ENCODE measurements around the gene MEOX1. TPM values are rescaled to one million over a fixed set of nuclear protein-coding genes. Genes with fewer than 3 reads are reported as not detected.

The MEOX1 gene
- total and polyA plus RNA-seq, 2 experiments from 2014 or later = not detected

GRCh38 chr17:43595466-43595865, 66.3 kb downstream of the MEOX1 start:
- H3K4me1 ChIP-seq (ENCODE audit: insufficient read depth) = peaks cover 29% of the 10 kb centered on the region
- H3K9ac ChIP-seq = no peak overlapping the region
- H3K79me2 ChIP-seq (ENCODE audit: insufficient read depth) = no peaks in the 10 kb centered on the region
- no peak for DNase-seq
- peaks cover 15% of the 10 kb centered on the region; the same call in 1 of the 2 replicates for H3F3A ChIP-seq (ENCODE audit: insufficient read depth)
- H4K20me1 ChIP-seq (ENCODE audit: insufficient read depth) = no peaks in the 10 kb centered on the region
- in situ Hi-C loops (cut with MboI) = no loop called here
- no peaks in the 10 kb centered on the region for H3K27me3 ChIP-seq (replicated peaks; ENCODE audit: insufficient read depth)
- no peak for TF ChIP-seq EZH2 (IDR thresholded peaks at IDR 0.05; ENCODE audit: insufficient read depth, poor library complexity, severe bottlenecking)
- TF ChIP-seq EZH2phosphoT487 (IDR thresholded peaks at IDR 0.05; ENCODE audit: insufficient read depth, low read depth) = no peak
- H3K36me3 ChIP-seq (ENCODE audit: low read depth) = no peaks in the 10 kb centered on the region
- H3K27ac ChIP-seq = no peak overlapping the region
- no peak overlapping the region for H3K4me3 ChIP-seq
- no peak overlapping the region for H2AFZ ChIP-seq
- WGBS, 2 experiments (ENCODE audit: low coverage in 1 of 2, low lambda C conversion rate in 2 of 2, missing lambda C conversion rate in 2 of 2) = 55 to 61% methylated on average over 4 of the region's 4 CpGs
- no peaks in the 10 kb centered on the region for H3K9me3 ChIP-seq (ENCODE audit: low read depth)
- no peaks in the 10 kb centered on the region for H3K9me2 ChIP-seq (ENCODE audit: insufficient read depth)
- no peak overlapping the region for H3K4me2 ChIP-seq (ENCODE audit: unreplicated experiment)

- peak; percentile 86 for DNase-seq
- Histone ChIP-seq H3K4me3 (peak overlapping the region; percentile 49), H3K4me1 (ENCODE audit: insufficient read depth) (peaks cover 31% of the 10 kb centered on the region), H4K20me1 (ENCODE audit: insufficient read depth) (no peaks in the 10 kb centered on the region), H3F3A (ENCODE audit: insufficient read depth) (peaks cover 15% of the 10 kb centered on the region; the same call in 1 of the 2 replicates), H3K79me2 (ENCODE audit: insufficient read depth) (no peaks in the 10 kb centered on the region), H3K9ac (peak overlapping the region; percentile 64), H3K4me2 (ENCODE audit: unreplicated experiment) (peak overlapping the region; percentile 73), H3K27ac (peak overlapping the region; percentile 79), H3K36me3 (ENCODE audit: low read depth) (no peaks in the 10 kb centered on the region), H2AFZ (peak overlapping the region; percentile 68), H3K9me3 (ENCODE audit: low read depth) (no peaks in the 10 kb centered on the region), H3K9me2 (ENCODE audit: insufficient read depth) (no peaks in the 10 kb centered on the region), H3K27me3 (replicated peaks; ENCODE audit: insufficient read depth) (no peaks in the 10 kb centered on the region)
- 1 to 4% methylated on average over 28 of the region's 28 CpGs for WGBS, 2 experiments (ENCODE audit: low coverage in 1 of 2, low lambda C conversion rate in 2 of 2, missing lambda C conversion rate in 2 of 2)
- in situ Hi-C loops (cut with MboI) = no loop called here
- no peak for TF ChIP-seq EZH2phosphoT487 (IDR thresholded peaks at IDR 0.05; ENCODE audit: insufficient read depth, low read depth)
- no peak for TF ChIP-seq EZH2 (IDR thresholded peaks at IDR 0.05; ENCODE audit: insufficient read depth, poor library complexity, severe bottlenecking)
Observed at GRCh38 chr17:43591779-43592562, 69.8 kb downstream of the MEOX1 start.

GRCh38 chr17:43591001-43591400, 70.7 kb downstream of the MEOX1 start:
- Histone ChIP-seq H3K9me2 (ENCODE audit: insufficient read depth) (no peaks in the 10 kb centered on the region), H3K79me2 (ENCODE audit: insufficient read depth) (no peaks in the 10 kb centered on the region), H3K4me2 (ENCODE audit: unreplicated experiment) (peak overlapping the region; percentile 73), H3K4me1 (ENCODE audit: insufficient read depth) (peaks cover 31% of the 10 kb centered on the region), H3K36me3 (ENCODE audit: low read depth) (no peaks in the 10 kb centered on the region), H4K20me1 (ENCODE audit: insufficient read depth) (no peaks in the 10 kb centered on the region), H3K27ac (peak overlapping the region; percentile 79), H3K27me3 (replicated peaks; ENCODE audit: insufficient read depth) (no peaks in the 10 kb centered on the region), H2AFZ (peak overlapping the region; percentile 68), H3K4me3 (no peak overlapping the region), H3F3A (ENCODE audit: insufficient read depth) (peaks cover 15% of the 10 kb centered on the region; the same call in 1 of the 2 replicates), H3K9ac (peak overlapping the region; percentile 64), H3K9me3 (ENCODE audit: low read depth) (no peaks in the 10 kb centered on the region)
- no peak for TF ChIP-seq EZH2 (IDR thresholded peaks at IDR 0.05; ENCODE audit: insufficient read depth, poor library complexity, severe bottlenecking)
- no peak for TF ChIP-seq EZH2phosphoT487 (IDR thresholded peaks at IDR 0.05; ENCODE audit: insufficient read depth, low read depth)
- no peak for DNase-seq
- WGBS, 2 experiments (ENCODE audit: low coverage in 1 of 2, low lambda C conversion rate in 2 of 2, missing lambda C conversion rate in 2 of 2) = 87 to 89% methylated on average over 3 of the region's 3 CpGs
- in situ Hi-C loops (cut with MboI) = no loop called here

Small RNA genes lying within 50 kb of the gene (small RNA-seq; reads per million reads assigned to genes)
- not detected for gene RF00017 (ENCODE audit: low read depth, low replicate concordance)

Other genes with a start within 250 kb of the MEOX1 start
- 27.3 and 33.1 TPM in 2 replicates for gene DHX8, start 177.9 kb downstream of the MEOX1 start, total RNA-seq (2014; rRNA removed; shearing (Covaris generic))
- 34.4 and 39.0 TPM in 2 replicates for gene DHX8, start 177.9 kb downstream of the MEOX1 start, polyA plus RNA-seq (2016; fragmentation: Nextera tagmentation; extraction: Ambion mirVana)
- 2.1 and 3.5 TPM in 2 replicates for gene ETV4, start 115.6 kb downstream of the MEOX1 start, total RNA-seq (2014; rRNA removed; shearing (Covaris generic))
- gene ETV4, start 115.6 kb downstream of the MEOX1 start, polyA plus RNA-seq (2016; fragmentation: Nextera tagmentation; extraction: Ambion mirVana) = 2.6 and 2.8 TPM in 2 replicates
- not detected in 2 replicates for gene SOST, start 96.9 kb upstream of the MEOX1 start, total RNA-seq (2014; rRNA removed; shearing (Covaris generic))
- not detected in 2 replicates for gene SOST, start 96.9 kb upstream of the MEOX1 start, polyA plus RNA-seq (2016; fragmentation: Nextera tagmentation; extraction: Ambion mirVana)
- 24.9 and 26.3 TPM in 2 replicates for gene DUSP3, start 117.1 kb upstream of the MEOX1 start, total RNA-seq (2014; rRNA removed; shearing (Covaris generic))
- gene DUSP3, start 117.1 kb upstream of the MEOX1 start, polyA plus RNA-seq (2016; fragmentation: Nextera tagmentation; extraction: Ambion mirVana) = 23.1 and 23.9 TPM in 2 replicates
- not detected in 2 replicates for gene CFAP97D1, start 118.5 kb upstream of the MEOX1 start, total RNA-seq (2014; rRNA removed; shearing (Covaris generic))
- gene CFAP97D1, start 118.5 kb upstream of the MEOX1 start, polyA plus RNA-seq (2016; fragmentation: Nextera tagmentation; extraction: Ambion mirVana) = not detected in 2 replicates
- gene MPP3, start 171.2 kb upstream of the MEOX1 start, total RNA-seq (2014; rRNA removed; shearing (Covaris generic)) = 6.3 and 11.1 TPM in 2 replicates
- gene MPP3, start 171.2 kb upstream of the MEOX1 start, polyA plus RNA-seq (2016; fragmentation: Nextera tagmentation; extraction: Ambion mirVana) = 4.8 and 6.6 TPM in 2 replicates
- not detected in 2 replicates for gene CD300LG, start 185.3 kb upstream of the MEOX1 start, total RNA-seq (2014; rRNA removed; shearing (Covaris generic))
- gene CD300LG, start 185.3 kb upstream of the MEOX1 start, polyA plus RNA-seq (2016; fragmentation: Nextera tagmentation; extraction: Ambion mirVana) = not detected in 2 replicates
- gene MPP2, start 245.6 kb upstream of the MEOX1 start, total RNA-seq (2014; rRNA removed; shearing (Covaris generic)) = 5.1 and 13.8 TPM in 2 replicates
- gene MPP2, start 245.6 kb upstream of the MEOX1 start, polyA plus RNA-seq (2016; fragmentation: Nextera tagmentation; extraction: Ambion mirVana) = 3.8 and 4.1 TPM in 2 replicates